Erythroblast (primary cell): ENCODE measurements around the gene RIMBP3B.
"Not testable (repeated sequence)": the region's sequence is repeated elsewhere in the genome, so short reads cannot be mapped to it uniquely, and the experiment has no call there.

Source experiments
- GATA1 ChIP-seq: IDR thresholded peaks from 2 replicates; pipeline ENCODE4 v1.6.1; 2011; ENCODE audit warnings: low read depth, mild to moderate bottlenecking, control low read depth, low read length, moderate library complexity
- POLR2A ChIP-seq: IDR thresholded peaks from 2 replicates; pipeline ENCODE4 v1.6.1; 2011; ENCODE audit warnings: mild to moderate bottlenecking, low read length

DNA sequence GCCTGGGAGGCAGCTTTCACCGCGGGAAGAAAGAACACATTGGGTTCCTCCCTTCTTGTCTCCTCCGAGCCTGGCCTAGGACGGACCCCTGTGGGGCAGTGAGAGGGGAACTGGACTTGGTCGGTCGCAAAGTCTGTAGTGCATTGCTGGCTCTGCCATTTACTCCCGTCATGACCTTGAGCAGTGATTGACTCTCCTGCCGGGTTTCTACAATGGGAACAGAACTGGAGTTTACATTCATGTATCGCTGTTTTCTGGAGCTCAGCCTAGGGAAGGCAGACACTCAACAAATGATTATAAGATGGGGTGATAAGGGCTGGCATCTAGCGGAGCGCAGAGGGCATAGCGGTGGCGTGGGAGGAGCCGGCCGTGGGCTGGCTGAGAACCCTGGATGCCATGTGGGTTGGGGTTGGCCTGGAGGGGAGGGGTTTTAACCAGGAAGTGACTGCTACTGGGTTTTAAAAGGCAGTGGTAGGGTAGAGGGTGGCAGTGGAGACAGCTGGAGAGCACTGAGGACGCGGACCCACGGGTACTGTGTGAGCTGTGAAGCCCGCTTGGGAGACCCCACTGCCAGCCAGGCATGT lies 36.7 kb downstream of the RIMBP3B start:
- TF ChIP-seq POLR2A, GATA1: not testable (repeated sequence)
